WERI-Rb-1 (cell line): Measurements from ENCODE around the gene ARGLU1.

Experiments
- DNase-seq: peaks from one replicate; pipeline ENCODE4 v3.0.0-alpha.2; 2020
- H3K27ac ChIP-seq: fragments of 250-450 bp; sonication (Bioruptor Pico); 2 replicates; pipeline ENCODE4 v1.5.1; 2020; ENCODE audit warnings: mild to moderate bottlenecking, moderate library complexity
- H3K27me3 ChIP-seq: fragments of 250-450 bp; sonication (Bioruptor Pico); 2 replicates; pipeline ENCODE4 v1.5.1; 2021; ENCODE audit warnings: mild to moderate bottlenecking, low read depth, moderate library complexity; ENCODE audit not compliant: insufficient read depth, severe bottlenecking
- H3K36me3 ChIP-seq: fragments of 250-450 bp; sonication (Bioruptor Pico); 2 replicates; pipeline ENCODE4 v1.5.1; 2020; ENCODE audit warnings: mild to moderate bottlenecking, moderate library complexity
- H3K4me3 ChIP-seq: 2 replicates; pipeline ENCODE4 v1.5.1; 2011; ENCODE audit warnings: low read depth, mild to moderate bottlenecking, control low read depth, low read length
- H3K9me3 ChIP-seq: fragments of 250-450 bp; sonication (Bioruptor Pico); 2 replicates; pipeline ENCODE4 v1.5.1; 2021; ENCODE audit warnings: mild to moderate bottlenecking, moderate library complexity; ENCODE audit not compliant: severe bottlenecking
- CTCF ChIP-seq: IDR thresholded peaks from 2 replicates; pipeline ENCODE4 v1.5.1; 2011; ENCODE audit warnings: low read depth, mild to moderate bottlenecking, control low read depth, inconsistent platforms, low read length

Gene ARGLU1

GRCh38 chr13:106567474-106568298 is at the start of gene ARGLU1:
Gene ARGLU1, minus strand, starts transcription at chr13:106568137. Its CDS starts 218 bp downstream, at chr13:106567919.
- DNase-seq = peak; percentile 98
- peak within 1 kb of the TSS; percentile 98 for H3K27ac ChIP-seq

GRCh38 chr13:106617561-106617960 is 49.6 kb upstream of the ARGLU1 start:
- H3K36me3 ChIP-seq = no peaks in the 10 kb centered on the region
- H3K9me3 ChIP-seq = no peaks in the 10 kb centered on the region
- no peak for DNase-seq
- no peaks in the 10 kb centered on the region for H3K27me3 ChIP-seq
- no peak overlapping the region for H3K4me3 ChIP-seq
- TF ChIP-seq CTCF = no peak
- H3K27ac ChIP-seq = no peak overlapping the region

More at GRCh38 chr13:106567474-106568298, at the start of gene ARGLU1:
- TF ChIP-seq CTCF = no peak
- H3K36me3 ChIP-seq = peaks cover 23% of the 10 kb centered on the region
- peak within 1 kb of the TSS; percentile 99 for H3K4me3 ChIP-seq
- no peaks in the 10 kb centered on the region for H3K27me3 ChIP-seq
- no peaks in the 10 kb centered on the region for H3K9me3 ChIP-seq

- TF ChIP-seq CTCF = no peak
- Histone ChIP-seq H3K4me3 (no peak overlapping the region), H3K27ac (no peak overlapping the region), H3K9me3 (no peaks in the 10 kb centered on the region), H3K36me3 (no peaks in the 10 kb centered on the region), H3K27me3 (no peaks in the 10 kb centered on the region)
- DNase-seq = no peak
Observed at GRCh38 chr13:106616729-106617128, 48.8 kb upstream of the ARGLU1 start.

GRCh38 chr13:106614874-106615273 is 46.9 kb upstream of the ARGLU1 start:
- Histone ChIP-seq H3K27ac (no peak overlapping the region), H3K27me3 (no peaks in the 10 kb centered on the region), H3K36me3 (no peaks in the 10 kb centered on the region), H3K4me3 (no peak overlapping the region), H3K9me3 (no peaks in the 10 kb centered on the region)
- DNase-seq = no peak
- TF ChIP-seq CTCF = no peak

GRCh38 chr13:106612688-106613087 is 44.8 kb upstream of the ARGLU1 start:
- H3K27ac ChIP-seq = no peak overlapping the region
- no peaks in the 10 kb centered on the region for H3K9me3 ChIP-seq
- no peak for TF ChIP-seq CTCF
- no peaks in the 10 kb centered on the region for H3K36me3 ChIP-seq
- H3K27me3 ChIP-seq = no peaks in the 10 kb centered on the region
- no peak for DNase-seq
- no peak overlapping the region for H3K4me3 ChIP-seq
